Stimulated activated CD4-positive, alpha-beta T cell treated with anti-CD3 and anti-CD28 coated beads, Interleukin-15, amount 100 ng/mL, for 1 hour (primary cell): ENCODE measurements around the gene KCNA5.

Experiments used
- DNase-seq, 2 donors: peaks; one replicate each; pipeline ENCODE4 v3.0.0-alpha.2; 2020; ENCODE audit warnings: low read depth in 1 of 2, low spot score in 1 of 2

KCNA5 gene

DNA sequence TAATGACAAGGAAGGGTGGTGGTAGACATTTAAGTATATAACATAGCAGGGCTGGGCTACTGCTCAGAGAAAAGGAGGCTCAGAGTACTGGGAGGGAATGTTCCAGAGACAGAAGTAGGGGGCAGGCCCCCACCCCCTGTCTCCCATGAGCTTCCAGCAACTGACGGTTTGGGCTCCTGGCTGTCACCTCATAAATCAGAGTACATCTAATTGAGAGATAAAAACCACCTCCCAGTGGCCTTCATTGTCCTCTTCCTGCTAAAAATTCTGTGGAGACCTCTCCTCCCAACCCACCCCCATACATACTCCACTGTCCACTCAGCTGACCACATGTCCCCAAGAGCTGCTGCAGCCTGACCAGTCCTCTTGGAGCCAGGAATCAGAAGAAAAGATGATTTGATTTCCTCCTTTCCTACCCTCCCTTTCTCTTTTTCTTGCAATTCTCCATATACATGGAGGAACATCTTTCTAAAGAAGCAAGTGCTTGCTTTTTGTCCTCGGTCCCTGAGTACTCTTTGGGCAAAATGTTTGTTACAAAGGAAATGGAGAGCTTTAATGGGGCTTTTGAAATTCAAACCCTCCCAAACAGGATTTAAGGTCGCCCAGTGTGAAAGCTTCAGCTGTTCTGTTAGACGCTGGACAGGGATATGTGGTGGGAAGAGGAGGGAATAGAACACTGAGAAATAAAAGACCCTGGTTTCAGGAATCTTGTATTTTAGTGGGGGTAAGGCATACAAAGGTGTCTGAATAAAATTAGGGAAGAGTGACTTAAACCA is 16.4 kb upstream of the KCNA5 start:
- no peak for DNase-seq

DNA sequence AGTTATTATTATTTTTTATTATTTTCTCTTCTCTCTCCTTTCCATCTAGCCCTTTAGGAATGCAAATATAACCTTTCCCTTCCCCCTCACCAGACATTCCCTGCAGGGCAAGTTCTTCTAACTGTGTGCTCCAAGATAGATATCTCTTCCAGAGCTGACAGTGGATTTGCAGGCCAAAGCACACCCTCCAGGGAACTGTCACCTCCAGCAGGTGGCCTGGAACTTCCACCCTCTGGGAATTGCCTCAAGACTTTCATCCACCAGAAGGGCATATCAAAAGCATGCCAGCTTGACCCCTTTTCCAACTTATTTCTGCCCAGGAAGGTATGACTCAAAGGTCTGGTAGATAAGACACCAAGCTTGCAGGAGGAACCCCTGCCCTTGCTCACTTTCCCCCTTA is 13.6 kb upstream of the KCNA5 start:
- no peak for DNase-seq

DNA sequence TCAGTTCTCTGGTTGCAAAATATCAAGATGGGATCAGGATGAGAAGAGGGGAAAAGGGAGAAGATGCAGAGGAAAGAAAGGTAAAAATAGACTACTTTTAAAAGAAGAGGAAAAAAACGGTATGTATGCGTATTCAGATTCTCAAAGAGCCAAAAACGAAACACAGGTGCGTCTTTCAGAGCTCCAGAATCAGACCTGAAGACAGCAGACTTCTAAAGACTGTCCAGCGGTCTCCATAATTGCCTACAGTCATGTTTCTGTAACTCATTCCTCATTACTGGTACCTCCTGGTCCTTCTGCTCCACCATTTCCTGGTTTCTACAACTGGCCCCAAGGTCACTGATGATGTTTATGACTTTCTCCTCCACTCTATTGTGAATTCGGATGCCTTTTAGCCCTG is 12.4 kb upstream of the KCNA5 start:
- DNase-seq = no peak

DNA sequence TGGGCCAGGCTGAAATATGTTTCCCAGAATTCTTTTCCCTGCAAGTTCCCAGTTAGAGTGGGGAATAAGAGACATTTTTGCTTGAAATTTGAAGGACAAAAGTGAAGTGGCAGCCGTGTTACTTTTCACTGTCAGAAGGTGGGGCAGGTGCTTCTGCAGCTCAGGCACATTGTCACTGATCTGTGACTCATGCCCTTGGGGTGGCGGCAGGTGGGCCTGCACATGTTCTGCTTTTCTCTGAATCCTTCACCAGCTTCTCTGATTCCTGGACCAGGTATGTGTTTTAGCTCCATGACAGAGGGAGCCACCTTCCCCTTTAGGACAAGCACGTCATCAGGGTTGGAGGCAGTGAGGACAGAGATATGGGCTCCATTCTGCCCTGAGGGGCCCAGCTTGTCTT is 11.7 kb upstream of the KCNA5 start:
- DNase-seq = no peak

DNA sequence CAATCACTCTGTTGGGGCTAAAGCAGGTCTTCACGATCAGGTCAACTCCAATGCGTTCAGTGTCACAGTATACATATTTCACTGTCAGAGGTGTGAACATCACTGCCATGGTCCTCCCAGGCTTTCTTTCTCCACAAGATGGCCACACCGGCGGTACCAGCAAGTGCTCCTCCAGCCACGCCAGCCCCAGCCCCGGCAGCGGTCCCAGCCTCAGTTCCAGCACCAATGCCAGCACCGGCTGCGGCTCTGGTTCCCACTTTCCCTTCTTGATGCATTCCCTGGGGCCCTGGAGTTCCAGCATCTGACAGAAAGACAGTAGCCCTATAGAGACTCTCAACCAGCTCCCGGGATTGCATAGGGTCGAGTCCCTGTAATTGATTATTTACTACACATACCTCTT is 10.9 kb upstream of the KCNA5 start:
- DNase-seq = no peak

DNA sequence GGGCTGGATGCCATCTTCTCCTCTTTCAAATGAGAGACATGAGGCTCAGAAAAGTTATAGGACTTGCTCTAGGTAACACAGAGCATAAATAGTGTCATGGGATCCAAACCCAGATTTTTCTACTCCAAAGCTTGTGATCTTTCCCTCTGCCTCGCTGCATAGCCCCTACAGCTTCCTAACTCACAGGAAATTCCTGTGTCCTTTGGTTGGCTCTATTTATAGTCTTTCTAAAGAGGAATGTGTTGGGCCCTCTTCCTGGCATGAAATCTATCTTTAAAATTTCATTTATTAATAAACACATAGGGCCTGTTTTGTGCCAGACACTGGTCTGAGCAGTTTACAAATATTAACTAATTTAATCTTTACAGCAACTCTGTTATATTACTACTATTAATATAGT is 9.8 kb upstream of the KCNA5 start:
- no peak for DNase-seq

DNA sequence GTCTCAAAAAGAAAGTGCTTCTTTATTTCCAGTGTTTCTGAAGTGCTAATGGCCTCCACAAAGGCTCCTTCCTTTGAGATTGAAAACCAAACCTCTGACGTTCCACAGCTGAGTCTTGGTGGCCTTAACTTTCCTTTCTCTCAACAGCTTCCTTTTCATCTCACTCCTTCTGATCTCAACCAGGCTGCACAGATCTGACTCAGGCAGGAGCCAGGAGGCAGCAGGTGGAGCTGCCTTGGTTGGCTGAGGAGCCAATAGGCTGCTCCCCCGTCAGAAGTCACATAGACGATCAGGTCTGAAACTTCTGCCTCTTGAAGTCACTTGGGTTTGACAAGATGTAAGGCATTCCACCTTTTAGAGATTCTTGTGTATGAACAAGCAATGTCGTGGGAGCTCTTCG is 9.1 kb upstream of the KCNA5 start:
- no peak for DNase-seq

DNA sequence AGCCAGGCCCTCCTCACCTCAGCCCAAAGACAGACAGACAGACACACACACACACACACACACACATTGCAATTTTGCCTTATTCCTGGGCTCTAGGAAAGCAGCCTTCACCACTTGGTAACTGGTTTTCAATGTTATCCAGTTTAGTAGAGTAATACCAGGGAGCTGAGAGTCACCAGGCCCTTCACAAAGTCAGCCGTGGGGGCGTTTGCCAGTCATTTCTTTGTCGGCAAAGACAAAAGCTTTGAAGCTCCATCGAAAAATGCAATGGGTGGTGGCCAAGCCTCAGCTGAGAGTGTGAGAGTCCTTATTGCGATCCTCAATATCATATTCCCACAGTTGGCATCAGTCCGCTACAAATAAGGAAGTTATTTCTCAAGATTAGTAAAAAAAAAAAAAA is 8.1 kb upstream of the KCNA5 start:
- no peak for DNase-seq

DNA sequence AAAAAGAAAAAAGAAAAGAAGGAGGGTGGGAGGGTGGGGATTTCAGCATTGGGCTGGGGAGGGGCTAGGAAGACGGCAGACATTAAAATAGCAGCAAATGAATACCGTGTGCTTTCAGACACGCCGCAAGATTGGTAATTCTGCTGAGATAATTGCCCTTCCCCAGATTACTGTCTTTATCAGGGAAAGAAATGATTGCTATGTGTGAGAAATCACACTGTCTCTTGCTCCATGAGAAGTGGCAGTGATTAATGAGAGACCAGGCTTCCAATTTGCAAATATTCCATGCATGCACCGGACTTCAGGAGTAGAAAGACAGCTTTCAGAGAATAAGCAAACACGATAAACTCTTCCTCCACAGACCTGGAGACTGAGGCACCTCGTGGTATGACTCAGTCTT is 7.6 kb upstream of the KCNA5 start:
- no peak for DNase-seq

DNA sequence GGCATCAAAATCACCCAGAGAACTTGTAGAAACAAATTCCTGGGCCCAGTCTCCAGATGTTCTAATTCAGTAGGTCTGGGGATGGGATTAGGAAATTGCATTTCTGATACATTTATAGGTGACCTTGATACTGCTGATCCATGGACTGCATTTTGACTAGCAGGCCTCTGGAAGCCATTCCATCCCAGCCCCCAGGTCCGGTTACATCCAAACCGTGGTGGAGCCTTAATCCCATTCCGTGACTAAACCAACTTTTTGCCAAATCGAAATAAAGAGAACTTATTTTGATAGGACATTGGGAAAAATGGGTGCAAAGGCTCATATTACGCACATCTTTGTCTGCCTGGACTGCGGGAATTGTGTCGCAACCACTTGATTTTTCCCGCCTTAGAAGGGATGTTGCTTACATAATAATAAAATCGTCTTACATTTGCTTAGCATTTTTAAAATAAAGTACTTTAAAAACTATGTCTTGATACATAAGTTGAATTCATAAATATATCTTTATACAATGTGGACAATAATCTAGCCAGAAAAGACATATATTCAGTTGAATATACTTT is 5.8 kb upstream of the KCNA5 start:
- no peak for DNase-seq

DNA sequence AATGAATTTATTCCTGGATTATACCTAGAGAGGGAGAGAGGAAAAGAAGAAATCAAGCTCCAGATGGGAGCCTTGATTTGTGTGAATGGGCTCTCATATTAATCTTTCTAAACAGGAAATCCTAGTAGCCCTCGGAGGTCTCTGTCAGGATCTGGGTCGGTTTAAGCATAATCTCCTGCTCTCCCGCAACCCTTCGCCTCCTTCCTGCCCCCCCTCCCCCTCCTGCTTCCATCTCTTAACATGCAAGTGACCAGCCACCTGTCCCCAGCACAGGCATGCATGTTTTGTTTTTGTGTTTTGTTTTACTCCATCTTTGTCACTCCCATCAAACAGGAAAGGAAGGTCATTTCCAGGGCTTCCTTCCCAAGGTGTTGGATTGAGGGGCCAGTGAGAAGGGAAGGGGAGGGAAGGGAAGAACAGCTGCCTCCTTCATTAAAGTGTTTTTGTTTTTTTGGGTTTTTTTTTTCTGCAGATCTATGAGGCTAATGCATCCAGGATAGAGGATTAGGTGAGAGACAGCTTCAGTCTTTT is 4.8 kb upstream of the KCNA5 start:
- no peak for DNase-seq

DNA sequence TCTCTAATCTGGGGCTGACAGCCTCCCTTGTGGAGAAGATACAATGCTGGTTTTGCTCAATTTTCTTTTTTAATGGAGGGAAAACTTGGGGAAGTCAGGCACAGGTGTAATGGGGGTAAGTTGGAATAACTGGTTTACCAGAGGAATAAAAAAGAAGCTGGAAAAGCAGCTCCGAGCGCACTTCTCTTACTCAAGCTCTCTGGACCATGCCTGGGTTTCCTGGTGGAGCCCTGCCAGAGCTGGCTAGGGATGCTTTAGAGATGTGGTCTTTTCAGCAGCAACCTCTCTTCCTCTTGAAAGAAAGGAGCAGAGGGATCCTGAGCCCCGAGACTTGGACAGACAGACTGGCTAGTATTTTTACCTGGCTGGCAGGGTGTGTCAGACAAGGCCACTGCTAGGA is 3.9 kb upstream of the KCNA5 start:
- DNase-seq = no peak

DNA sequence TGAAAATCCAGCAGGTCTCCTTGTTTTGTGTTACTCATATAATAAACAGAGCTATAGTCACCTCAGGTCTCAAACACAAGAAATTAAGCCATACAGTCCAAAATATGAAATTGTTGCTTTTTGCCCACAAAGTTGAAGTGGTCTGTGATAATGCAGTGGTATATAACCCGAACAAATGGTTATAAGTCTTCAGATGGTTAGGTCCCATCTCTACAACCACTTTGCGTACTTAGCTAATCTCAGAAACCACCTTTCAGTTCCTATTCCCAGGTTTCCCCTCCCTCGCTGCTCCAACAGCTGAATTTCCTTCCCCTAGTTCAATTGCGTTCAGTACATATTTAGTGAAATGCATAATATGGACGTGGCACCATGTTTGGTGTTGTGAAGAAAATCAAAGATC is 3.3 kb upstream of the KCNA5 start:
- DNase-seq = no peak

DNA sequence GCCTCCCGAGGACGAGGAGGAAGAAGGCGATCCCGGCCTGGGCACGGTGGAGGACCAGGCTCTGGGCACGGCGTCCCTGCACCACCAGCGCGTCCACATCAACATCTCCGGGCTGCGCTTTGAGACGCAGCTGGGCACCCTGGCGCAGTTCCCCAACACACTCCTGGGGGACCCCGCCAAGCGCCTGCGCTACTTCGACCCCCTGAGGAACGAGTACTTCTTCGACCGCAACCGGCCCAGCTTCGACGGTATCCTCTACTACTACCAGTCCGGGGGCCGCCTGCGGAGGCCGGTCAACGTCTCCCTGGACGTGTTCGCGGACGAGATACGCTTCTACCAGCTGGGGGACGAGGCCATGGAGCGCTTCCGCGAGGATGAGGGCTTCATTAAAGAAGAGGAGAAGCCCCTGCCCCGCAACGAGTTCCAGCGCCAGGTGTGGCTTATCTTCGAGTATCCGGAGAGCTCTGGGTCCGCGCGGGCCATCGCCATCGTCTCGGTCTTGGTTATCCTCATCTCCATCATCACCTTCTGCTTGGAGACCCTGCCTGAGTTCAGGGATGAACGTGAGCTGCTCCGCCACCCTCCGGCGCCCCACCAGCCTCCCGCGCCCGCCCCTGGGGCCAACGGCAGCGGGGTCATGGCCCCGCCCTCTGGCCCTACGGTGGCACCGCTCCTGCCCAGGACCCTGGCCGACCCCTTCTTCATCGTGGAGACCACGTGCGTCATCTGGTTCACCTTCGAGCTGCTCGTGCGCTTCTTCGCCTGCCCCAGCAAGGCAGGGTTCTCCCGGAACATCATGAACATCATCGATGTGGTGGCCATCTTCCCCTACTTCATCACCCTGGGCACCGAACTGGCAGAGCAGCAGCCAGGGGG is 979 bp downstream of the KCNA5 start:
- DNase-seq = no peak

DNA sequence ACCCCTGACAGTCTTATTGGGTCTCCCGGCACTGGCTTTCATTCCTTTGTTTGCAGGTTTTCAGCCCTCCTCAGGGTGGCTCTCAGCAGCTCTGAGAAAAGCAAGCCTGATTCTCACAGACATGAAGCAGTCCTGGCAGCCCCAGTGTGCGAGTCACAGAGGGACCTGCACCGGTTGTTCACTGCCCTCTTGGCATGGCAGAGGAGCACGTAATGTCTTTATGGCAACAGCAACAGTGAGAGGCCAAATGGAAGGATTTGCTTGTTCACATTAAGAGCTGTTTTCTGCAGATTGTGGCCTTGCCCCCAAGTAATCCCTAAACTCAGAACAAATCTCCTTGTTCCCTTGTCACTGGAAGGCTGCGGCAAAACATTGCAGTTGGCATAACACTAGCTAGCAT is 3.4 kb downstream of the KCNA5 start:
- DNase-seq = no peak

DNA sequence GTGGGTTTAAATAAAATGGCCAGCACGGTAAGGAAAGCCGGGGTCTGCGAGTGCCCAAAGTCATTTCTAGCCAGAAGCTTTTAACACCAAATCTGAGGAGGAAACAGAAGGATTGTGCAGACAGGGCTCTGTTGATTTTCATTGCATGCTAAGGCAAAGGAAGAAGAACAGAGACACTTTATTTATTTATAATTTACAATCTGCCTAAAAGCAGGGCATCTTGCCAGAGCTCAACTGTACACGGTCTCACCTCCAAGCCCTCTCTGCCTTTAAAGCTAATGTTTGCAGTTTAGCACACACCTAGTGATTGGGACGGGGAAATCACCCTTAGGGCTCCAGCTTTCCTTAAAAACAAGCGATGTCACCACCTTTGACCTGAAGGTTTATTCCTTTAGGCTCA is 4.0 kb downstream of the KCNA5 start:
- no peak for DNase-seq

DNA sequence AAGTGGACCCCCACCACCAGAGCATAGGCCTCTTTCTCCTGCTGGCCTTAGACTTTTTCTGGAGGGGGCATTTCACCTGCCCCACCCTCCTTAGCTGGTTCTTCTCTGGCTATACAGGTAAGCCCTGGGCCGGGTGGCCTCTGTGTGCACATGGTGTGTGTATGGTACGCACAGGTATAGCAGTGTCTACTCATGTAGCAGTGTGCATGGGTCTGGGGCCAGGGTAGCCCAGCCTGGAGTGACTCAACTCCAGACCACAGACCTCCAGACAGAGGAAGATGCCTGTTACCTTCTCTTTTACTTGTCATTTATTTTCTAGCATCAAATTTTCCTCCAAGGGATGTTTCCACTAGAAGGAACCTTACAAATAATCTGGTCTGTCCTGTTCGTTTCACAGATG is 6.9 kb downstream of the KCNA5 start:
- DNase-seq = no peak

DNA sequence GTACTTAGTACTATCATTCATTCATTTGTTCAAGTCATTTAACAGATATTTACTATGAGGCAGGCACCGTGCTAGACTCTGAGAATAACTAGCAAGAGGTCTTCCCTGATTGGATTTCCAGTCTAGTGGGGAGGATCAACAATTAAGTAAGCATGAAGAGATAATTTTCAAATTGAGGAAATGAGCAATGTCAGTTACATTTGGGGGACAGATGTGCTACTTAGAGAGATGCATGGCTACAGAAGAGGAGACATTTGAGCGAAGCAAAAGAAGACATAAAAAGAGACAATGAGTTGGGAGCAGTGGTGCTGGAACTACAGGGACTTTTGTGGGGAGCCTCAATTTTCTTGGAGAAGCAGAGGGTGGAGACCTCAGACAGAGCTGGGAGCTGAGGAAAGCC is 7.7 kb downstream of the KCNA5 start:
- no peak for DNase-seq

DNA sequence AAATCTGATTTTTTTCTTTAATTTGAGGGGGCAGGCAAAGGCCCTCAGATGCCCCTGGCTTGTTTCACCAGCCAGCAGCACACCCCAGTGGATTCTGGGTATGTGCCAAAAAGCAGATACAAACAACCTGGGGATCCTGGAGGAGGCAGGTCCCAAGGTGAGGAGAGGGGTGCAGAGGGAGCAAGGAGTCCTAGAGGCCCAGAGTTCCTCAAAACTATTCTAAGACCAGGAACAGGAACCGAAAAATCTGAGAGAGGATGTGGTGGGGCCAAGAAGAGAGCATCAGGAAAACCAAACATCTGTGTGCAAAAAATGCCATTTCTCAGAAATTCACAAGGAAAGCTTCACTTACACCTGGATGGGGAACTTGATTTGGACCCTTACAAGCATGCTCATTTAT is 8.2 kb downstream of the KCNA5 start:
- DNase-seq = no peak

DNA sequence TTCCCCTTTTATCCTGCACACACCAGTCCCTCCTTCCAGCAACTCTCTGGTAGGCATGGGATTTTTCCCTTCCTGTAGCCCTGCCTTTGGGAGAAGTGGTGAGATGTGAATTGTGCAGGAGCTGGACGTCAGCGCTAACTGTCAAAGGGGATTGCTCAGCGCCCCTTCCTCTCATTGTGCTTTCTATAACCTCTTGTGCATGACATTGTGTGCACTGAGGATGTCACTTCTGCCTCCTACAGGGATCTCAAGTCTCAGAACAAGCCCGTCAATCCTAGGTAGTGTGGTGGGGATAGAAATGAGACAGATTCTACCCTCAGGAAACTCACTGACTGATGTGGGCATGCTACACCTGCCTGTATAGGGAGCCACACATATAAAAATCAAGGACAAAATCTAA is 8.7 kb downstream of the KCNA5 start:
- no peak for DNase-seq

DNA sequence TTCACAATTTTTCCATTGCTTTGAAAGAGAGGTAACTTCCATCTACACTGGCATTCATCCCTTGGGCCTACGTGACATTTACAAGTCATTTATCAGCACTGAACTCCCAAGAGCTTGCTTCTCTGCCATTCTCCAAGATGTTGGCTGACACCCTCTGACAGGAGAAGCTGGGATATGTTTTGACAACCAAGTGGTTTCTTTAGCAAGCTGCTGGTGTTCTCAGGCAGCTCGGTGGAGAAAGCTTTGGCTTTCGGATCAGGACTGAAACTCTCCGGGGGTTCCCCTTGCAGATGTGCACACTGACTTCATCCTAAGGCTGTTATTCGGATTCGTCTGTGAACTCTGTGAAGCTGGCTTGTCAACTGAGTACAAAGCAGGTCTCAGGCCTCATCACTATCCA is 15.7 kb downstream of the KCNA5 start:
- no peak for DNase-seq

DNA sequence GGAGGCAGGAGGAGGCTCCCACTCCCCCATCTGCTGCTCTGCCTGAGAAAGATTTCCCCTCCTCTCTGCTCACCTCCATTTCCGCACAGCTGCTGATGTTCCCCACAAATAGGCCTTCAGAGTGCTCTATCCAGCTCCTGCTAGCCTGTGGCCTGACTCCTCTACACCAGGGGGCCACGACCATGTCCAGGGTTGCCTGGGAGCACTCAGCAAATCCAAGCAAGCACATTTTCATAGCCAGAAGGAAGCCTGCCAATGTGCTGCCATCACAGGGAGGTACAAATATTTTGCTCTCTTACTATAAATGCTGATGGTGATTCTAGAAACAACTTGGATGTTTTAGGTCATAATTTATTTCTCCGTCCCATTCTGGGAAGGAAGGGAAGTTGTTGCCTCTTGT is 17.3 kb downstream of the KCNA5 start:
- DNase-seq = no peak
